Left lung (tissue), 10 donors: ENCODE results near the gene SLC6A12. TPM values are rescaled to one million over a fixed set of nuclear protein-coding genes. Genes with fewer than 3 reads are reported as not detected.

Experiments
- ATAC-seq: fragments of 200-7000 bp; cut with Tn5 transposase; one replicate; pipeline ENCODE4 v1.9.1; 2020; ENCODE audit warnings: moderate library complexity
- DNase-seq, 4 donors: peaks; one replicate each; pipeline ENCODE4 v3.0.0-alpha.2; 2013 to 2020
- H3K27ac ChIP-seq, 2 donors: fragments of 200-600 bp; sonication (generic) in 1 of 2; one replicate each; pipeline versions ENCODE4 v1.5.0 to v1.8.0; 2020 to 2021
- H3K27me3 ChIP-seq, 2 donors: fragments of 200-600 bp; sonication (generic) in 1 of 2; one replicate each; pipeline versions ENCODE4 v1.5.0 to v1.8.0; 2020 to 2021
- H3K36me3 ChIP-seq, 2 donors: fragments of 200-600 bp; sonication (generic) in 1 of 2; one replicate each; pipeline versions ENCODE4 v1.5.0 to v1.8.0; 2020 to 2021
- H3K4me1 ChIP-seq, 2 donors: fragments of 200-600 bp; one replicate each; pipeline ENCODE4 v1.8.0; 2021
- H3K4me3 ChIP-seq, 2 donors: fragments of 200-600 bp; sonication (generic) in 1 of 2; one replicate each; pipeline versions ENCODE4 v1.5.0 to v1.8.0; 2020 to 2021; ENCODE audit warnings: mild to moderate bottlenecking in 1 of 2
- H3K9me3 ChIP-seq, 2 donors: fragments of 200-600 bp; sonication (generic) in 1 of 2; one replicate each; pipeline versions ENCODE4 v1.5.0 to v1.8.0; 2020 to 2021
- intact Hi-C, 2 donors: fragments of 100-400 bp; cut with DNase I; formaldehyde crosslinking; loops; one replicate each; pipeline versions ENCODE4 v1.11.2 to v1.14.2; 2022
- polyA plus RNA-seq, 6 donors: library from polyadenylated mRNA; unstranded; fragments of 120-200 nt; gene quantifications; one replicate each; pipeline ENCODE4 v1.2.1, GENCODE V29; 2013; ENCODE audit not compliant: insufficient read length in 6 of 6
- total RNA-seq, 2 donors: library from RNA; stranded (reverse); fragmentation: NEBNext Ultra II Directional; extraction: Animal tissue kit (Norgen Biotek cat#: 25700); gene quantifications; one replicate each; pipeline ENCODE4 v1.2.1, GENCODE V29; 2021
- TF ChIP-seq, protein P1 (sequence below), 2 donors: fragments of 200-600 bp; sonication (generic) in 1 of 2; IDR thresholded peaks; one replicate each; pipeline versions ENCODE4 v1.5.0 to v1.8.0; 2021; ENCODE audit warnings: antibody characterized with exemption in 2 of 2
- donor health status: DM: no; HTN: yes; CAD: no.
- donor health status: DM: no; HTN: no; CAD: no.

SLC6A12 gene
- total and polyA plus RNA-seq, 8 donors = 0.52 to 4.7 (median 0.92) TPM

DNA sequence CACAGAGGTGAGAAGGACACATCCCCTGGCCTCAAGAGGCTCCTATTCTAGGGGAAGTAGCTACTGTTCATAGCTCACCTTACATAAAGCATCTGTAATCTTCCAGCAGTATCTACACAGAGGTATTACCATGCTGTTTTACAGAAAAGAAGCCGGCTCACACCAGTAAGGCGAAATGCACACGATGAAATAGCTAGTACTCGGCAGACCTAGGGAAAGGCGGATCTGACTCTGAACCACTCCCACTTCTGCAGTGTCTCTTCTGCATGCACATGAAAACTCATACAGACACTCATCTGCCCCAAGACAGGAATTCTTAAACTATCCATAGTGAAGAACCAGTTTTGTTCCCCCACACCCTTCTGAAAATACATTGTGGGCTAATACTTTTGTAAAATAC, 73.8 kb downstream of the SLC6A12 start:
- Histone ChIP-seq H3K27ac (no peak overlapping the region), H3K4me1 (peaks cover 0 to 4% of the 10 kb centered on the region in 2 donors), H3K4me3 (no peak overlapping the region), H3K9me3 (no peaks in the 10 kb centered on the region), H3K27me3 (peaks cover 14 to 59% of the 10 kb centered on the region in 2 donors), H3K36me3 (no peaks in the 10 kb centered on the region)
- DNase-seq = no peak
- TF ChIP-seq, protein P1, sequence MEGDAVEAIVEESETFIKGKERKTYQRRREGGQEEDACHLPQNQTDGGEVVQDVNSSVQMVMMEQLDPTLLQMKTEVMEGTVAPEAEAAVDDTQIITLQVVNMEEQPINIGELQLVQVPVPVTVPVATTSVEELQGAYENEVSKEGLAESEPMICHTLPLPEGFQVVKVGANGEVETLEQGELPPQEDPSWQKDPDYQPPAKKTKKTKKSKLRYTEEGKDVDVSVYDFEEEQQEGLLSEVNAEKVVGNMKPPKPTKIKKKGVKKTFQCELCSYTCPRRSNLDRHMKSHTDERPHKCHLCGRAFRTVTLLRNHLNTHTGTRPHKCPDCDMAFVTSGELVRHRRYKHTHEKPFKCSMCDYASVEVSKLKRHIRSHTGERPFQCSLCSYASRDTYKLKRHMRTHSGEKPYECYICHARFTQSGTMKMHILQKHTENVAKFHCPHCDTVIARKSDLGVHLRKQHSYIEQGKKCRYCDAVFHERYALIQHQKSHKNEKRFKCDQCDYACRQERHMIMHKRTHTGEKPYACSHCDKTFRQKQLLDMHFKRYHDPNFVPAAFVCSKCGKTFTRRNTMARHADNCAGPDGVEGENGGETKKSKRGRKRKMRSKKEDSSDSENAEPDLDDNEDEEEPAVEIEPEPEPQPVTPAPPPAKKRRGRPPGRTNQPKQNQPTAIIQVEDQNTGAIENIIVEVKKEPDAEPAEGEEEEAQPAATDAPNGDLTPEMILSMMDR (IDR thresholded peaks at IDR 0.05) = no peak
- no peak for ATAC-seq
- intact Hi-C loops = no loop called here

Other genes starting within 250 kb of the SLC6A12 start
- 1 to 10 TPM in 1 of 2 donors, under 1 TPM in 1; 0.64 to 1.4 TPM for gene IQSEC3, start 147.4 kb downstream of the SLC6A12 start, total RNA-seq
- gene IQSEC3, start 147.4 kb downstream of the SLC6A12 start, polyA plus RNA-seq = 1 to 10 TPM; 4.6 to 8.4 (median 6.6) TPM
- gene SLC6A13, start 48.7 kb upstream of the SLC6A12 start, total RNA-seq = 1 to 10 TPM in 1 of 2 donors, under 1 TPM in 1; 0.79 to 2.8 TPM
- gene SLC6A13, start 48.7 kb upstream of the SLC6A12 start, polyA plus RNA-seq = 1 to 10 TPM; 1.9 to 4.1 (median 2.5) TPM
- gene KDM5A, start 175.2 kb upstream of the SLC6A12 start, total RNA-seq = 10 to 100 TPM; 63.7 to 66.9 TPM
- 10 to 100 TPM; 41.2 to 53.5 (median 50.0) TPM for gene KDM5A, start 175.2 kb upstream of the SLC6A12 start, polyA plus RNA-seq
- gene CCDC77, start 187.5 kb upstream of the SLC6A12 start, total RNA-seq = 1 to 10 TPM; 7.4 to 8.9 TPM
- gene CCDC77, start 187.5 kb upstream of the SLC6A12 start, polyA plus RNA-seq = 10 to 100 TPM; 23.7 to 43.7 (median 33.0) TPM
- 10 to 100 TPM; 31.4 to 34.0 TPM for gene B4GALNT3, start 245.8 kb upstream of the SLC6A12 start, total RNA-seq
- 1 to 10 TPM; 2.7 to 7.7 (median 4.4) TPM for gene B4GALNT3, start 245.8 kb upstream of the SLC6A12 start, polyA plus RNA-seq